ENCODE measurements around the gene WFDC5. TPM values are rescaled to one million over a fixed set of nuclear protein-coding genes. Genes with fewer than 3 reads are reported as not detected.

Gene WFDC5
- total RNA-seq, 2 experiments from 2014 or later = not detected

GRCh38 chr20:45092898-45093297 lies 22.1 kb downstream of the WFDC5 start:
- CTCF ChIA-PET (ENCODE audit: unreplicated experiment) = no interaction called here

GRCh38 chr20:45091366-45091765 lies 23.6 kb downstream of the WFDC5 start:
- H3K27ac ChIP-seq (ENCODE audit: low read depth, low read length, poor library complexity, severe bottlenecking) = no peak overlapping the region
- H3K9me3 ChIP-seq (ENCODE audit: low read length) = no peaks in the 10 kb centered on the region
- ChIA-PET POLR2A (no interaction called here), CTCF (ENCODE audit: unreplicated experiment) (no interaction called here)
- H3K4me3 ChIP-seq (ENCODE audit: low read depth, low read length, poor library complexity, severe bottlenecking) = no peak overlapping the region
- H3K79me2 ChIP-seq (ENCODE audit: insufficient read depth, low read depth, low read length) = no peaks in the 10 kb centered on the region
- TF ChIP-seq EZH2phosphoT487 (IDR thresholded peaks at IDR 0.05; ENCODE audit: borderline replicate concordance, low read depth, low read length) (no peak), CTCF (conservative IDR thresholded peaks at IDR 0.05; ENCODE audit: low read length) (no peak)
- intact Hi-C loops (cut with micrococcal nuclease; ENCODE audit: unreplicated experiment) = no loop called here
- H3K4me1 ChIP-seq (ENCODE audit: insufficient read depth, low read length, poor library complexity, severe bottlenecking) = no peaks in the 10 kb centered on the region
- no peak overlapping the region for H2AFZ ChIP-seq (ENCODE audit: low read length)
- no peaks in the 10 kb centered on the region for H3K9me2 ChIP-seq (ENCODE audit: insufficient read depth, low read length)
- H4K20me1 ChIP-seq (ENCODE audit: insufficient read depth, low read length) = no peaks in the 10 kb centered on the region
- 0 out of 2 replicates have a peak, but pooled peaks cover 2% of the 10 kb centered on the region for H3K36me3 ChIP-seq (ENCODE audit: insufficient read depth, low read length)
- no TSS peak for BruUV-seq (replicated peaks)
- DNase-seq (ENCODE audit: low spot score) = no peak
- H3K4me2 ChIP-seq (ENCODE audit: low read length) = no peak overlapping the region

More at GRCh38 chr20:45092898-45093297, 22.1 kb downstream of the WFDC5 start:
- H3K9me3 ChIP-seq (ENCODE audit: low read length) = no peaks in the 10 kb centered on the region
- no peak overlapping the region for H2AFZ ChIP-seq (ENCODE audit: low read length)
- no peak overlapping the region for H3K4me2 ChIP-seq (ENCODE audit: low read length)
- no peaks in the 10 kb centered on the region for H3K4me1 ChIP-seq (ENCODE audit: insufficient read depth, low read length, poor library complexity, severe bottlenecking)
- no peaks in the 10 kb centered on the region for H3K9me2 ChIP-seq (ENCODE audit: insufficient read depth, low read length)
- no TSS peak for BruUV-seq (replicated peaks)
- POLR2A ChIA-PET = no interaction called here
- TF ChIP-seq CTCF (conservative IDR thresholded peaks at IDR 0.05; ENCODE audit: low read length) (no peak), EZH2phosphoT487 (IDR thresholded peaks at IDR 0.05; ENCODE audit: borderline replicate concordance, low read depth, low read length) (no peak)
- intact Hi-C loops (cut with micrococcal nuclease; ENCODE audit: unreplicated experiment) = no loop called here
- no peak for DNase-seq (ENCODE audit: low spot score)
- H3K36me3 ChIP-seq (ENCODE audit: insufficient read depth, low read length) = no peaks in the 10 kb centered on the region
- H3K27ac ChIP-seq (ENCODE audit: low read depth, low read length, poor library complexity, severe bottlenecking) = no peak overlapping the region
- no peak overlapping the region for H3K4me3 ChIP-seq (ENCODE audit: low read depth, low read length, poor library complexity, severe bottlenecking)
- H3K79me2 ChIP-seq (ENCODE audit: insufficient read depth, low read depth, low read length) = no peaks in the 10 kb centered on the region
- no peaks in the 10 kb centered on the region for H4K20me1 ChIP-seq (ENCODE audit: insufficient read depth, low read length)

GRCh38 chr20:45090481-45090880 lies 24.5 kb downstream of the WFDC5 start:
- H3K27ac ChIP-seq (ENCODE audit: low read depth, low read length, poor library complexity, severe bottlenecking) = no peak overlapping the region
- ChIA-PET POLR2A (no interaction called here), CTCF (ENCODE audit: unreplicated experiment) (no interaction called here)
- no peaks in the 10 kb centered on the region for H3K79me2 ChIP-seq (ENCODE audit: insufficient read depth, low read depth, low read length)
- H3K4me3 ChIP-seq (ENCODE audit: low read depth, low read length, poor library complexity, severe bottlenecking) = no peak overlapping the region
- intact Hi-C loops (cut with micrococcal nuclease; ENCODE audit: unreplicated experiment) = no loop called here
- no peaks in the 10 kb centered on the region for H3K4me1 ChIP-seq (ENCODE audit: insufficient read depth, low read length, poor library complexity, severe bottlenecking)
- H3K4me2 ChIP-seq (ENCODE audit: low read length) = no peak overlapping the region
- H3K36me3 ChIP-seq (ENCODE audit: insufficient read depth, low read length) = peaks cover 5% of the 10 kb centered on the region; the same call in 1 of the 2 replicates
- H3K9me2 ChIP-seq (ENCODE audit: insufficient read depth, low read length) = no peaks in the 10 kb centered on the region
- H4K20me1 ChIP-seq (ENCODE audit: insufficient read depth, low read length) = no peaks in the 10 kb centered on the region
- H2AFZ ChIP-seq (ENCODE audit: low read length) = no peak overlapping the region
- no peaks in the 10 kb centered on the region for H3K9me3 ChIP-seq (ENCODE audit: low read length)
- TF ChIP-seq EZH2phosphoT487 (IDR thresholded peaks at IDR 0.05; ENCODE audit: borderline replicate concordance, low read depth, low read length) (no peak), CTCF (conservative IDR thresholded peaks at IDR 0.05; ENCODE audit: low read length) (no peak)
- no peak for DNase-seq (ENCODE audit: low spot score)
- no TSS peak for BruUV-seq (replicated peaks)
